ENCODE measurements around the gene PRRG3. TPM values are rescaled to one million over a fixed set of nuclear protein-coding genes. Genes with fewer than 3 reads are reported as not detected.

The PRRG3 gene
- polyA plus RNA-seq, 1 donor (not counting 4 experiments of a cell fraction or from before 2014, with no cell fraction given) = not detected

DNA sequence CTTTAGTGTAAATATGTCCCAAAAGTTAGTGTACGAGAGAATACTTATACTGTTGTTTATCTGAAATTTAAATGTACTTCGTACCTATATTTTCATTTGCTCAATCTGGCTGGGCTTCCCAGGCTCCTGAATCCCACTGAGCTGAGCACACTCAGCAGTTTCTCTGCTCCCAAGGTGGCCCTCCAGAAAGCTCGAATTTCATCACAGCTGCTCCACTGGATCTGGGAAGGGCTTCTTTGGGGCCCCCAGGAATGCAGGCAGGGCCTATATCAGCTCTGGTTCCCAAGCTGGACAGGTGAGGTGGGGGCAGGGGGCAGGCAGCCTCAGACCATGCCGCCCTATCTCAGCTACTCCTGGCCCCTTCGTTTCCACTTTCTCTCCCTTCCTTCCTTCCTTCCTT, 19.1 kb downstream of the PRRG3 start:
- H4K20me1 ChIP-seq (ENCODE audit: control insufficient read depth, extremely low read depth, insufficient read depth, low read length) = no peaks in the 10 kb centered on the region
- no peaks in the 10 kb centered on the region for H3K27me3 ChIP-seq (ENCODE audit: control insufficient read depth, extremely low read depth, insufficient read depth, low read length)
- no peak overlapping the region for H3K4me2 ChIP-seq (ENCODE audit: control insufficient read depth, extremely low read depth, insufficient read depth, low read depth, low read length)
- DNase-seq (ENCODE audit: low read depth, low spot score) (no peak), FAIRE-seq (no peak)
- no peaks in the 10 kb centered on the region for H3K36me3 ChIP-seq (ENCODE audit: control insufficient read depth in 2 of 2, extremely low read depth in 1 of 2, insufficient read depth in 2 of 2, low read length in 2 of 2)
- H3K9ac ChIP-seq (ENCODE audit: control insufficient read depth, extremely low read depth, insufficient read depth, low read length) = no peak overlapping the region
- H3K9me3 ChIP-seq (ENCODE audit: control insufficient read depth, low read depth, low read length) = no peaks in the 10 kb centered on the region
- H3K4me3 ChIP-seq (ENCODE audit: control insufficient read depth in 2 of 3, extremely low read depth in 1 of 3, insufficient read depth in 2 of 3, low read depth in 1 of 3, low read length in 3 of 3) = no peak overlapping the region
- dilution Hi-C loops (cut with MboI; ENCODE audit: extremely low pct_ligation_motif_present, low sequenced_read_pairs) = no loop called here
- H3K79me2 ChIP-seq (ENCODE audit: control insufficient read depth, insufficient read depth, low read length) = no peaks in the 10 kb centered on the region
- no peak overlapping the region for H3K27ac ChIP-seq (ENCODE audit: control insufficient read depth, insufficient read depth, low read length)
- no peak overlapping the region for H2AFZ ChIP-seq (ENCODE audit: control insufficient read depth, low read length)
- H3K4me1 ChIP-seq (ENCODE audit: control insufficient read depth, extremely low read depth, insufficient read depth, low read length) = no peaks in the 10 kb centered on the region
- TF ChIP-seq EZH2 (IDR thresholded peaks at IDR 0.05; ENCODE audit: low read length) = no peak
- TF ChIP-seq, protein P1, sequence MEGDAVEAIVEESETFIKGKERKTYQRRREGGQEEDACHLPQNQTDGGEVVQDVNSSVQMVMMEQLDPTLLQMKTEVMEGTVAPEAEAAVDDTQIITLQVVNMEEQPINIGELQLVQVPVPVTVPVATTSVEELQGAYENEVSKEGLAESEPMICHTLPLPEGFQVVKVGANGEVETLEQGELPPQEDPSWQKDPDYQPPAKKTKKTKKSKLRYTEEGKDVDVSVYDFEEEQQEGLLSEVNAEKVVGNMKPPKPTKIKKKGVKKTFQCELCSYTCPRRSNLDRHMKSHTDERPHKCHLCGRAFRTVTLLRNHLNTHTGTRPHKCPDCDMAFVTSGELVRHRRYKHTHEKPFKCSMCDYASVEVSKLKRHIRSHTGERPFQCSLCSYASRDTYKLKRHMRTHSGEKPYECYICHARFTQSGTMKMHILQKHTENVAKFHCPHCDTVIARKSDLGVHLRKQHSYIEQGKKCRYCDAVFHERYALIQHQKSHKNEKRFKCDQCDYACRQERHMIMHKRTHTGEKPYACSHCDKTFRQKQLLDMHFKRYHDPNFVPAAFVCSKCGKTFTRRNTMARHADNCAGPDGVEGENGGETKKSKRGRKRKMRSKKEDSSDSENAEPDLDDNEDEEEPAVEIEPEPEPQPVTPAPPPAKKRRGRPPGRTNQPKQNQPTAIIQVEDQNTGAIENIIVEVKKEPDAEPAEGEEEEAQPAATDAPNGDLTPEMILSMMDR (optimal IDR thresholded peaks at IDR 0.05 in 1 of 3, IDR thresholded peaks at IDR 0.05 in 1 of 3, conservative IDR thresholded peaks at IDR 0.05 in 1 of 3; ENCODE audit: extremely low read depth in 1 of 3, insufficient read depth in 2 of 3, low read length in 3 of 3) = no peak
- no peaks in the 10 kb centered on the region for H3K9me1 ChIP-seq (ENCODE audit: control insufficient read depth, extremely low read depth, insufficient read depth, low read length)

DNA sequence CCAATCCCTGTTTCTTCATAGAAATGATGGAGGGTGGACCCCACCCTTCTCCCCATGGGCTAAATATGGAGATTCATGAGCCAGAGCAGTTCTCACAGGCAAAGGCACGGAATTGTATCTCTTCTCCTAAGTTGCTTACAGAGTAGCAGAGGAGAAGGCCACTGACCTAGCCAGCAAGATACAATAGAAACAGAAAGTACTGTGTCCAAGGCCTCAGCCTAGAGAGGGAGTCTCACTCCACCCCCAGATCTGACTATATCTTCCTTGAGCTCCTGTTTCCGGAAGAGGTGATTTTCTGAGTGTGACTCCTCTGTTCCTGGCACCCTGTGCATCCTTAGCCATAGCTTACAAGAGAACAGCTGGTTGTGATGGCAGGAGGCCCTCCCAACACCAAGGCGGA, 20.5 kb downstream of the PRRG3 start, which contains the start of gene FATE1:
Gene FATE1, plus strand, starts transcription at position 284 of the 400 bp plus-strand sequence. Its CDS starts 85 bp downstream, at position 369.
- no peak within 1 kb of the TSS for H3K9ac ChIP-seq (ENCODE audit: control insufficient read depth, extremely low read depth, insufficient read depth, low read length)
- no peak within 1 kb of the TSS for H3K4me3 ChIP-seq (ENCODE audit: control insufficient read depth in 2 of 3, extremely low read depth in 1 of 3, insufficient read depth in 2 of 3, low read depth in 1 of 3, low read length in 3 of 3)
- no peaks in the 10 kb centered on the region for H3K9me3 ChIP-seq (ENCODE audit: control insufficient read depth, low read depth, low read length)
- no peaks in the 10 kb centered on the region for H3K27me3 ChIP-seq (ENCODE audit: control insufficient read depth, extremely low read depth, insufficient read depth, low read length)
- no peaks in the 10 kb centered on the region for H3K36me3 ChIP-seq (ENCODE audit: control insufficient read depth in 2 of 2, extremely low read depth in 1 of 2, insufficient read depth in 2 of 2, low read length in 2 of 2)
- dilution Hi-C loops (cut with MboI; ENCODE audit: extremely low pct_ligation_motif_present, low sequenced_read_pairs) = no loop called here
- no peaks in the 10 kb centered on the region for H3K4me1 ChIP-seq (ENCODE audit: control insufficient read depth, extremely low read depth, insufficient read depth, low read length)
- FAIRE-seq = no peak
- no peaks in the 10 kb centered on the region for H3K9me1 ChIP-seq (ENCODE audit: control insufficient read depth, extremely low read depth, insufficient read depth, low read length)
- no peak for TF ChIP-seq EZH2 (IDR thresholded peaks at IDR 0.05; ENCODE audit: low read length)
- TF ChIP-seq, protein P1 (optimal IDR thresholded peaks at IDR 0.05 in 1 of 3, IDR thresholded peaks at IDR 0.05 in 1 of 3, conservative IDR thresholded peaks at IDR 0.05 in 1 of 3; ENCODE audit: extremely low read depth in 1 of 3, insufficient read depth in 2 of 3, low read length in 3 of 3) = no peak
- no peak within 1 kb of the TSS for H2AFZ ChIP-seq (ENCODE audit: control insufficient read depth, low read length)
- no peak within 1 kb of the TSS for H3K27ac ChIP-seq (ENCODE audit: control insufficient read depth, insufficient read depth, low read length)
- no peaks in the 10 kb centered on the region for H3K79me2 ChIP-seq (ENCODE audit: control insufficient read depth, insufficient read depth, low read length)
- DNase-seq (ENCODE audit: low read depth, low spot score) = no peak
- no peaks in the 10 kb centered on the region for H4K20me1 ChIP-seq (ENCODE audit: control insufficient read depth, extremely low read depth, insufficient read depth, low read length)
- H3K4me2 ChIP-seq (ENCODE audit: control insufficient read depth, extremely low read depth, insufficient read depth, low read depth, low read length) = no peak within 1 kb of the TSS

Measured in keratinocyte (primary cell).